Subcutaneous abdominal adipose tissue (tissue), 5 donors: ENCODE data around the gene VSTM2B.

Experiments
- H3K27ac ChIP-seq: one replicate; pipeline ENCODE4 v1.7.0; 2013; ENCODE audit warnings: low read depth, mild to moderate bottlenecking, inconsistent platforms, low read length, moderate library complexity
- H3K27me3 ChIP-seq, 5 donors: one replicate each; pipeline ENCODE4 v1.7.0; 2013; ENCODE audit warnings: low read length in 5 of 5, inconsistent platforms in 1 of 5; ENCODE audit not compliant: control insufficient read depth in 5 of 5, insufficient read depth in 4 of 5
- H3K36me3 ChIP-seq, 5 donors: one replicate each; pipeline ENCODE4 v1.7.0; 2013; ENCODE audit warnings: low read length in 5 of 5; ENCODE audit not compliant: control insufficient read depth in 5 of 5, insufficient read depth in 5 of 5
- H3K4me1 ChIP-seq, 5 donors: one replicate each; pipeline ENCODE4 v1.7.0; 2013; ENCODE audit warnings: low read length in 5 of 5, mild to moderate bottlenecking in 3 of 5, moderate library complexity in 1 of 5; ENCODE audit not compliant: control insufficient read depth in 5 of 5, insufficient read depth in 5 of 5
- H3K4me3 ChIP-seq, 5 donors: one replicate each; pipeline ENCODE4 v1.7.0; 2013; ENCODE audit warnings: low read length in 5 of 5, low read depth in 1 of 5
- H3K9ac ChIP-seq, 5 donors: one replicate each; pipeline ENCODE4 v1.7.0; 2013; ENCODE audit warnings: low read length in 5 of 5, mild to moderate bottlenecking in 4 of 5, moderate library complexity in 3 of 5
- H3K9me3 ChIP-seq, 5 donors: one replicate each; pipeline ENCODE4 v1.7.0; 2013; ENCODE audit warnings: low read length in 5 of 5; ENCODE audit not compliant: control insufficient read depth in 5 of 5
- donor health status: healthy.
- donor health status: healthy.
- donor health status: healthy.
- donor health status: healthy.
- donor health status: healthy.

The VSTM2B gene

DNA sequence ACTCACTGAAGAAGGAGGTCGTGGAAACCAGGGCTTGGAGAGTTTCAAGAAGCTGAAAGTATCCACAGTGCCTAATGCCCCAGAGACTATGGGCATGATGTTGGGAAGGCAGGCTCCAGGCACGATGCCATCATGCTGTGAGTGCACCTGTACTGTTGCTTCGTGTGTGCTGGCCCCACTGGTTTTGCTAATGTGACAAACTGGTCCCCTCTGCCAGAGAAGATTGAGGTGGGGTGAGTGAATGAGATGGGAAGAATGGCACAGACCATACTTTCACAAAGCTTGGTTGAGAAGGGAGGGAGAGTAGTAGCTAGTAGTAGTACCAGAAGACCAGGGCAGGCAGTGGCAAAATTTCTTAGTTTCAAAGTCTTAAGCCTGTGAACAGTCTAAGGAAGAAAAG lies 61.3 kb downstream of the VSTM2B start:
- Histone ChIP-seq H3K9me3 (peaks cover 0 to 8% (median 0%) of the 10 kb centered on the region in 5 donors), H3K4me1 (no peaks in the 10 kb centered on the region), H3K27me3 (peaks cover 0 to 20% (median 14%) of the 10 kb centered on the region in 5 donors), H3K27ac (no peak overlapping the region), H3K9ac (no peak overlapping the region), H3K36me3 (no peaks in the 10 kb centered on the region), H3K4me3 (no peak overlapping the region)

DNA sequence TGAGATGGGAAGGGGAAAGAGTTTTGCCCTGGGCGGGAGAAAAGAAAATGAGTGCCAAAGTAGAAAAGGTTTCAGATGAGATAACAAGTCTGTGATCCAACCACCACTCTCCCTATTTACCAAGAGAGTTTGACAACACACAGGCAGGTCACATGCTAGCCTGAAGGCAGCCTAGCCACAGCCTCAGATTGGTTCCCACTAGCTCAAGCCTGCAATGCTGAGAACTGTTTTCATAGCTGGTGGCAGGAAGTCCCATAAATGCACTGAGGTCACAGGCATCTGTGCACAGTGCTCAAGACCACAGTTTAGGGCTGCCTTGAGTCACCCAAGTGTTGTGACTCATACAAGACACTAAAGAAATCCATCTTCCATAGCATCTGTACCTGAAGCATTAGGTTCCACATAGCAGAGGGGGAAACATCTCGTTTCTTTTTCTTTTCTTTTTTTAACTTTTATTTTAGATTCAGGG lies 61.8 kb downstream of the VSTM2B start:
- H3K27ac ChIP-seq = no peak overlapping the region
- peaks cover 0 to 25% (median 15%) of the 10 kb centered on the region in 5 donors for H3K27me3 ChIP-seq
- no peak overlapping the region for H3K9ac ChIP-seq
- H3K4me3 ChIP-seq = no peak overlapping the region
- H3K4me1 ChIP-seq = no peaks in the 10 kb centered on the region
- H3K9me3 ChIP-seq = peaks cover 0 to 5% (median 0%) of the 10 kb centered on the region in 5 donors
- no peaks in the 10 kb centered on the region for H3K36me3 ChIP-seq

DNA sequence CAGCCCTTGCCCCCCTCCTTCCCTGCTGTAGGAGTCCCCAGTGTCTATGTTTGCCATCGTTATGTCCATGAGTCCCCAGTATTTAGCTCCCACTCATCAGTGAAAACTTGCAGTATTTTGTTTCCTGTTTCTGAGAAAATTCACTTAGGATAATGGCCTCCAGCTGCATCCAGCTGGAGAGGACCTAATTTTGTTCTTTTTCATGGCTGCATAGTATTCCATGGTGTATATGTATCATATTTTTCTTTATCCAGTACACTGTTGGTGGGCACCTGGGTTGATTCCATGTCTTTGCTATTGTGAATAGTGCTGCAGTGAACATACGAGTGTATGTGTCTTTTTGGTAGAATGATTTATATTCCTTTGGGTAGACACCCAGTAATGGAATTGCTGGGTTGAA lies 62.3 kb downstream of the VSTM2B start:
- no peak overlapping the region for H3K9ac ChIP-seq
- H3K4me3 ChIP-seq = no peak overlapping the region
- H3K27ac ChIP-seq = no peak overlapping the region
- peaks cover 0 to 25% (median 16%) of the 10 kb centered on the region in 5 donors for H3K27me3 ChIP-seq
- no peaks in the 10 kb centered on the region for H3K4me1 ChIP-seq
- H3K9me3 ChIP-seq = peaks cover 0 to 4% (median 0%) of the 10 kb centered on the region in 5 donors
- no peaks in the 10 kb centered on the region for H3K36me3 ChIP-seq

GRCh38 chr19:29590278-29590677 lies 64.5 kb downstream of the VSTM2B start:
- Histone ChIP-seq H3K36me3 (no peaks in the 10 kb centered on the region), H3K4me3 (no peak overlapping the region), H3K27ac (no peak overlapping the region), H3K27me3 (peaks cover 4 to 37% (median 24%) of the 10 kb centered on the region in 5 donors), H3K9me3 (peaks cover 0 to 4% (median 0%) of the 10 kb centered on the region in 5 donors), H3K4me1 (no peaks in the 10 kb centered on the region), H3K9ac (no peak overlapping the region)

- Histone ChIP-seq H3K36me3 (no peaks in the 10 kb centered on the region), H3K4me3 (no peak overlapping the region), H3K27me3 (peaks cover 16 to 51% (median 36%) of the 10 kb centered on the region in 5 donors), H3K4me1 (no peaks in the 10 kb centered on the region), H3K9ac (no peak overlapping the region), H3K9me3 (peaks cover 0 to 4% (median 0%) of the 10 kb centered on the region in 5 donors), H3K27ac (no peak overlapping the region)
These were observed 65.9 kb downstream of the VSTM2B start for GRCh38 chr19:29591670-29592069.

DNA sequence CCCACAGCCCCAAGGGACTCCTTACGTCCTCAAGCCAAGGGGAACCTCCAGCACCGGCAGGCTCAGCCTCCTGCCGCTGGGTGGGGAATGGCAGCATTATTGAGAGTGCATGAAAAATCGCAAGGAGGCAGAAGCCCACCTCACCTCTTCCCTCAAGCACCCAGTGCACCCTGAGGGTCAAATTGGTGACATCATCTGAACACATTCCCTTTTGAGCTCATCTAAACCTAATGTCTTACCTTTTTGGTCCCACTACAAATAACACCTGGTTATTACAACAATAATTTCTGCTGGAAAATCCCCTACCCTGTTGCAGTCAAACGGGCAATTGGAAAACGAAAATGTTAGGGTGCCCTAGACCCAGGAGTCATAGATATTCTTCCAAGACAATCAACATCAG lies 68.1 kb downstream of the VSTM2B start:
- Histone ChIP-seq H3K4me1 (no peaks in the 10 kb centered on the region), H3K4me3 (no peak overlapping the region), H3K27ac (no peak overlapping the region), H3K9ac (no peak overlapping the region), H3K36me3 (no peaks in the 10 kb centered on the region), H3K27me3 (peaks cover 22 to 64% (median 35%) of the 10 kb centered on the region in 5 donors), H3K9me3 (peaks cover 0 to 4% (median 0%) of the 10 kb centered on the region in 5 donors)

DNA sequence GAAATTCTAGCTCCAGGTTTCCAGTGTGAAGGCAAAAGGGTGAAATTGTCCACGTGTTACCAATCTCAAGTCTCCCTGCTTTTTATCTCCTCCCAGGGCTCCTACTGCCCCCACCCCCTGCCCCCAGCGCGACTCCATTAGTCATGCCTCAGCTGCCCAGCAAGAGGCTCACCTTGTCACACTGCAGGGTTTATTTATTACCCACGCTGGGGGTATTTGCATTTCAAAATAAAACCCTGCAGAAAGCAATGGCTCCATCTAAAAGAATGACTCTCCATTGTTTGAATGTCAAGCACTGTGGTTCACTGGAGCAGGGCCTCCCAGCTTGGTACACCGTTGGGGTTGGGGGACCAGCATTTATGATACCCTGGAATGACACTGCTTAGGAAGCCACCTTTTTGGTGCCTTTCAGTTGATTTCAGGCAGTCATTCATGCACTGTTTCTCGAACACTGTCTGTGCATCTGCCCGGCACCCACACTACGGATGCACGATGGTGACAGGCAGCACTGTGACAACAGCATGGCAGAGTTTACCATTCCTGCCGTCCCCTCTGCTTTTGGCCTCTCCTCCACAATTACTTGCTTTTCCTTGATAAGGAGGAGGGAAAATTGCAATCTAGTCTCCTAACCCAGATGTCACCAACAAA lies 70.4 kb downstream of the VSTM2B start:
- Histone ChIP-seq H3K27me3 (peaks cover 21 to 60% (median 28%) of the 10 kb centered on the region in 5 donors), H3K27ac (no peak overlapping the region), H3K4me3 (no peak overlapping the region), H3K36me3 (no peaks in the 10 kb centered on the region), H3K9ac (no peak overlapping the region), H3K9me3 (no peaks in the 10 kb centered on the region), H3K4me1 (no peaks in the 10 kb centered on the region)

DNA sequence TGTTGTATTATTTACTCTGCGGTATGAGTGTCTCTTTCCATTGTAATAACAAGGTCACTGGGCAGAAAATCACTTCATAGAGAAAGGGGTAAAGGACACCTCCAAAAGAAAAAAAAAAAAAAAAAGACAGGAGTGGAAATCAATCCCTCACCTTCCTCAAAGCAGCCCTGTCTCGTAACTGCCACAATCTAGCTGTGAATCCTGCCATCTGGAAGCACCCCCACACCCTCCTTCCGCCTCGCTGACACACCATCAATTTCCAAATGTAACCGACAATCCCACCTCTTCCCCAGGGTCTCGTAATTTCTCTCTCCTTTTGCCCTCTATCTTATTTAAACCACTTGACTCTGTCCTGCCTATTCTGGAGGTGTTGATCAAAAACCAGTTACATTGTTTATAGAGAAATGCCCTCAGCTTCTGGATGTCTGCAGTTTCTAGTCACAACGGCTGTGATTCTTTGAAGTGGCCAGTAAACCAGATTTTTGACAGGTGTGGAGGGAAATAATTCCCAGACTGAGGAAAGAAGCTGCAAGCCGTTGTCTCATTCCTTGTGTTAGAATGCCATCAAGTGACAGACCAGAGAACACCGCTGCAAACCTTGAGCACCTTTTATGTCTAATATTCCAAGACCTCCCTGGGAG lies 71.2 kb downstream of the VSTM2B start:
- H3K9ac ChIP-seq = no peak overlapping the region
- H3K36me3 ChIP-seq = no peaks in the 10 kb centered on the region
- no peaks in the 10 kb centered on the region for H3K9me3 ChIP-seq
- no peak overlapping the region for H3K4me3 ChIP-seq
- no peaks in the 10 kb centered on the region for H3K4me1 ChIP-seq
- H3K27me3 ChIP-seq = peaks cover 21 to 54% (median 22%) of the 10 kb centered on the region in 5 donors
- no peak overlapping the region for H3K27ac ChIP-seq

GRCh38 chr19:29598036-29598435 lies 72.2 kb downstream of the VSTM2B start:
- H3K36me3 ChIP-seq = no peaks in the 10 kb centered on the region
- no peaks in the 10 kb centered on the region for H3K4me1 ChIP-seq
- H3K9ac ChIP-seq = no peak overlapping the region
- H3K4me3 ChIP-seq = no peak overlapping the region
- no peaks in the 10 kb centered on the region for H3K9me3 ChIP-seq
- peaks cover 21 to 48% (median 22%) of the 10 kb centered on the region in 5 donors for H3K27me3 ChIP-seq
- H3K27ac ChIP-seq = no peak overlapping the region

DNA sequence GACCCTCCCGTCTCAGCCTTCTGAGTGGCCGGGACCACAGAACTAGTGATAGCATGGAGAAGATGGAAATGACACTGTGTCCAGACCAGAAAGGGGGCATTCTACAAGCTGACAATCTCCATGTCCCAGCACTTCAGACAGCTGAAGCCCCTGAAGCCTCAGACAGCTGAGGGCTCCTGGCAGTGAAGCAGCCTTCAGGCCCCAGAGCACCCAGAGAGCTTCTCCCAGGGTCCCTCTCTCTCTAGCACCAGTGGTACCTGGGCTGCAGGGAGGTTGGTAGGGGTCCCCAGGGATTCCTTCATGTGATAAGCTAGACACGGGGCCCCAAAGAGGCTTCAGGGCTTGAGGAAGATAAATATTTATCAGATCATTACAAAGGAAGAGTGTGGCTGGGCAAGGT lies 72.7 kb downstream of the VSTM2B start:
- H3K9me3 ChIP-seq = no peaks in the 10 kb centered on the region
- H3K4me1 ChIP-seq = no peaks in the 10 kb centered on the region
- H3K27ac ChIP-seq = no peak overlapping the region
- no peak overlapping the region for H3K4me3 ChIP-seq
- no peak overlapping the region for H3K9ac ChIP-seq
- H3K27me3 ChIP-seq = peaks cover 21 to 47% (median 22%) of the 10 kb centered on the region in 5 donors
- no peaks in the 10 kb centered on the region for H3K36me3 ChIP-seq
